Activated CD8-positive, alpha-beta T cell treated with anti-CD3 and anti-CD28 coated beads, Interleukin-2, amount 10 ng/mL, durations not matched to agents 7 days and 5 days (primary cell): ENCODE measurements around the gene SPZ1. TPM values are rescaled to one million over a fixed set of nuclear protein-coding genes. Genes with fewer than 3 reads are reported as not detected.
"Not testable (repeated sequence)": the region's sequence is repeated elsewhere in the genome, so short reads cannot be mapped to it uniquely, and the experiment has no call there.

Experiments
- ATAC-seq: fragments of 150-1000 bp; cut with Tn5 transposase; one replicate; pipeline ENCODE4 v1.10.0; 2021; ENCODE audit warnings: moderate library complexity
- CTCF ChIA-PET: fragments of 350-600 bp; sonication (Branson Sonifier 250); formaldehyde crosslinking; loops from one replicate; lab custom pipeline; 2021; ENCODE audit warnings: antibody characterized with exemption; lab: Charles Lee
- POLR2A ChIA-PET: fragments of 350-600 bp; sonication (Branson Sonifier 250); formaldehyde crosslinking; loops from one replicate; lab custom pipeline; 2021; ENCODE audit warnings: antibody characterized with exemption; lab: Charles Lee
- DNase-seq: peaks from one replicate; pipeline ENCODE4 v3.0.0-alpha.2; 2020
- H3K27ac Mint-ChIP-seq: one replicate; pipeline ENCODE4 v1.8.0; 2021; ENCODE audit warnings: mild to moderate bottlenecking, mixed read lengths
- H3K27me3 Mint-ChIP-seq: one replicate; pipeline ENCODE4 v1.8.0; 2021; ENCODE audit warnings: low read depth, mixed read lengths
- H3K36me3 Mint-ChIP-seq: one replicate; pipeline ENCODE4 v1.8.0; 2021; ENCODE audit warnings: low read depth, mixed read lengths
- H3K4me1 Mint-ChIP-seq: one replicate; pipeline ENCODE4 v1.8.0; 2021; ENCODE audit warnings: low read depth, mixed read lengths
- H3K4me3 Mint-ChIP-seq: one replicate; pipeline ENCODE4 v1.8.0; 2021; ENCODE audit warnings: mild to moderate bottlenecking, mixed read lengths
- H3K9me3 Mint-ChIP-seq: one replicate; pipeline ENCODE4 v1.8.0; 2022; ENCODE audit warnings: mixed read lengths; ENCODE audit not compliant: insufficient read depth
- total RNA-seq, 2 experiments: library from RNA; stranded (reverse); gene quantifications; one replicate each; pipeline ENCODE4 v1.2.3, GENCODE V29; 2021

The SPZ1 gene, protein sequence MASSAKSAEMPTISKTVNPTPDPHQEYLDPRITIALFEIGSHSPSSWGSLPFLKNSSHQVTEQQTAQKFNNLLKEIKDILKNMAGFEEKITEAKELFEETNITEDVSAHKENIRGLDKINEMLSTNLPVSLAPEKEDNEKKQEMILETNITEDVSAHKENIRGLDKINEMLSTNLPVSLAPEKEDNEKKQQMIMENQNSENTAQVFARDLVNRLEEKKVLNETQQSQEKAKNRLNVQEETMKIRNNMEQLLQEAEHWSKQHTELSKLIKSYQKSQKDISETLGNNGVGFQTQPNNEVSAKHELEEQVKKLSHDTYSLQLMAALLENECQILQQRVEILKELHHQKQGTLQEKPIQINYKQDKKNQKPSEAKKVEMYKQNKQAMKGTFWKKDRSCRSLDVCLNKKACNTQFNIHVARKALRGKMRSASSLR
- total RNA-seq: not detected

DNA sequence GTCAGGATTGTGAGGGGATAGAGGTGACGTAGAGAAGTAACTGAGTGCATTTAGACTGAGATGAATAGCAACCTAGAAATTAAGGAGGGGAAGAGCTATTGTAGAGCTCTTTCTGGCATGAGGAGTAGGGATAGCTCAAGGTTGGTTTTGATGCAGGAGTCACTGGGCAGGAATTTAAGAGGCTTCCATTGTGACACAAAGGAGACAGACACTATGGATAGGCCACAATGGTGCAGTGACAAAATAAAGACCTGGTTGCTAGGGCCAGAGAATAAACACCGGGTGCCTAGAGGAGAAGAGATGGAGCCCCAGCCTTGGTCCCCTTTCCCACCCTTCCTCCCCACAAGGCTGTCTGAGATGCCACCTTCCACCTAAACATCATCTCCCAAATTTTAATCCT is at the start of gene SPZ1:
Gene SPZ1 (plus strand): TSS at position 301 of the 400 bp plus-strand sequence. CDS start 214 bp downstream, outside the sequence.
- H3K27ac Mint-ChIP-seq: no peak within 1 kb of the TSS

DNA sequence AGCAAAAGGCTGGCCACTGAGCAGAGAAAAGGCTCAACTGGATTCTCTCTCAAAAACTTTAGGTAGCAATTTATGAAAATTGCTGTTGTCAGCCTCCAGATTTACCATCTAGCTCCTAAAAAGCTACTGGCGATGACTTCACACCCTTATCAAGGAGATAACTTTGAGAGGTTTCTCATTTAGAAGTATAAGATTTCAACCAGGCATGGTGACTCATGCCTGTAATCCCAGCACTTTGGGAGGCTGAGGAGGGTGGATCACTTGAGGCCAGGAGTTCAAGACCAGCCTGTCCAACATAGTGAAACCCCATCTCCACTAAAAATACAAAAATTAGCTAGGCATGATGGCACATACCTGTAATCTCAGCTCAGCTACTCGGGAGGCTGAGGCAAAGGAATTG is 49.3 kb upstream of the SPZ1 start:
- peak; percentile 37 for ATAC-seq
- ChIA-PET CTCF (interaction anchor here (1.0 to 4.2 kb wide), 4 partner anchors 58 to 179 kb away, joined by 3 to 25 read pairs (median 6); no protein-coding TSS in a partner anchor), POLR2A (interaction anchor here (0.6 to 3.0 kb wide), 4 partner anchors 15 to 979 kb away, joined by 3 to 31 read pairs (median 3); partner anchors contain the start of gene SERINC5)
- H3K9me3 Mint-ChIP-seq, H3K27me3 Mint-ChIP-seq, H3K36me3 Mint-ChIP-seq, DNase-seq: not testable (repeated sequence)
- Mint-ChIP-seq H3K27ac (peak overlapping the region; percentile 95), H3K4me1 (peaks cover 46% of the 10 kb centered on the region), H3K4me3 (peak overlapping the region; percentile 49)

More for the DNA sequence above, at the start of gene SPZ1:
- CTCF ChIA-PET: interaction anchor here (1.5 to 2.1 kb wide), 2 partner anchors 10 to 12 kb away, joined by 4 to 8 read pairs; no protein-coding TSS in a partner anchor
- ATAC-seq (no peak), DNase-seq (no peak)
- Mint-ChIP-seq H3K9me3 (no peaks in the 10 kb centered on the region), H3K36me3 (no peaks in the 10 kb centered on the region), H3K4me1 (no peaks in the 10 kb centered on the region), H3K4me3 (no peak within 1 kb of the TSS), H3K27me3 (peaks cover 27% of the 10 kb centered on the region)
- POLR2A ChIA-PET: no interaction called here

DNA sequence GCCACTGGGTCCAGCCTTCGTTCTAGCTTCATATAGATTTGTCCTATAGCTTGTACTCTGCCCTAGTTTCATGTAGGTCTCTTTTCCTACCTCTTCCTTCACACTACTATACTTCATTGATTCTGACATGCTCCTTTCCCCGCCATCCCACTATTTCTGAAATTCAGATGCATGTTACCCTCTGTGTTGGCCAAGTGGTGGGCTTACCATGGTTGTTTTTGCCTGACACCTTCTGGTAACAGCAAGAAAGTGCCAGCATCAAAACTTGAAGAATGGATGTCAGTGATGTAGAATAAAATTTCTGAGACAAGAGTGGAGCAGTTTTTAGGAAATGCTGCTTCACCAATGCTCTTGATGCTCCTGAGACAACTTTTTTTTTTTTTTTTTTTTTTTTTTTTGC is 44.5 kb upstream of the SPZ1 start:
- peak; percentile 63 for ATAC-seq
- POLR2A ChIA-PET: interaction anchor here (0.6 kb wide), 1 partner anchor 285 kb away, joined by 3 read pairs; no protein-coding TSS in a partner anchor
- no peak overlapping the region for H3K4me3 Mint-ChIP-seq
- H3K9me3 Mint-ChIP-seq: no peaks in the 10 kb centered on the region
- peak; percentile 50 for DNase-seq
- CTCF ChIA-PET: interaction anchor here (0.7 to 2.5 kb wide), 22 partner anchors 9 to 192 kb away, joined by 3 to 35 read pairs (median 4); no protein-coding TSS in a partner anchor
- H3K27me3 Mint-ChIP-seq: no peaks in the 10 kb centered on the region
- no peaks in the 10 kb centered on the region for H3K36me3 Mint-ChIP-seq
- H3K27ac Mint-ChIP-seq: no peak overlapping the region
- H3K4me1 Mint-ChIP-seq: peaks cover 21% of the 10 kb centered on the region

DNA sequence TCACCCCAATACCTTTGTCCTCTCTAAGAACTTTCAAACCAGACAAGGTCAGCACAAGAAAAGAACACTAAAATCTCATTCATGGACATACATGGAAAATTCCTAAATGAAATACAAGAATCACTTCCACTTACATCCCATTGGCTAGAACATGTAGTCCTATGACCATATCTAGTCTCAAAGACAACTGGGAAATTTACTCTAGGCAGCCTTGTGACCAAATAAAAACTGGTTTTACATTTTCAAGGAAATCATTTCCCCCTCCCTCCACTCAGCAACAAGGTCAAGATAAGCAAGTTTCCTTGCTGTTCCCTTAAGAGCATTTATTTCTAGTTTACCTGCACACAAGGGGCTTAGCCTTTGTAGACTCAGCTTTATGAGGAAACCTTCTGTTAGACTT is 43.6 kb upstream of the SPZ1 start:
- no peak for ATAC-seq
- Mint-ChIP-seq H3K9me3 (no peaks in the 10 kb centered on the region), H3K36me3 (no peaks in the 10 kb centered on the region), H3K27me3 (no peaks in the 10 kb centered on the region), H3K27ac (no peak overlapping the region), H3K4me3 (no peak overlapping the region), H3K4me1 (peaks cover 13% of the 10 kb centered on the region)
- POLR2A ChIA-PET: no interaction called here
- CTCF ChIA-PET: interaction anchor here (0.7 to 2.5 kb wide), 10 partner anchors 31 to 192 kb away, joined by 3 to 35 read pairs (median 5); no protein-coding TSS in a partner anchor
- DNase-seq: no peak

DNA sequence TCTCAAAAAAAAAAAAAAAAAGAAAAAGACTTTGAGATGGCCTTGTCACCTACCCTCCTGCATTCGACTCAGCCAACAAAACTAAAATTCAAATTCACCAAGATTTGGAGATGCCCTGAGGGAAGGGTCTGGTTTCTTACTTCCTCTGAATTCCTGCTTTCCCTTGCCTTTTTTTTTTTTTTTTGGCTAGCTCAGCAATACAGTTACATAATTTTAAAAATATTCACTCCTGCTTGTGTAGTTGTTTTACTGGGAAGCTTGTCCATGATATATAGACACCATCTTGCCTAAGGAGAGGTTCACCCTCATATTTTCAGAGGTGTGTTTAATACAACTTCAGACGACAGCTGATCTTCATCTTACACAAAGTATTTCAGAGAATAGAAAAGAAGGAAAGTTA is 42.6 kb upstream of the SPZ1 start:
- no peaks in the 10 kb centered on the region for H3K36me3 Mint-ChIP-seq
- DNase-seq (no peak), ATAC-seq (no peak)
- CTCF ChIA-PET: interaction anchor here (1.3 to 1.7 kb wide), 3 partner anchors 62 to 193 kb away, joined by 3 to 6 read pairs (median 4); no protein-coding TSS in a partner anchor
- no peak overlapping the region for H3K27ac Mint-ChIP-seq
- no peaks in the 10 kb centered on the region for H3K9me3 Mint-ChIP-seq
- H3K4me3 Mint-ChIP-seq: no peak overlapping the region
- H3K4me1 Mint-ChIP-seq: peaks cover 7% of the 10 kb centered on the region
- POLR2A ChIA-PET: no interaction called here
- no peaks in the 10 kb centered on the region for H3K27me3 Mint-ChIP-seq

DNA sequence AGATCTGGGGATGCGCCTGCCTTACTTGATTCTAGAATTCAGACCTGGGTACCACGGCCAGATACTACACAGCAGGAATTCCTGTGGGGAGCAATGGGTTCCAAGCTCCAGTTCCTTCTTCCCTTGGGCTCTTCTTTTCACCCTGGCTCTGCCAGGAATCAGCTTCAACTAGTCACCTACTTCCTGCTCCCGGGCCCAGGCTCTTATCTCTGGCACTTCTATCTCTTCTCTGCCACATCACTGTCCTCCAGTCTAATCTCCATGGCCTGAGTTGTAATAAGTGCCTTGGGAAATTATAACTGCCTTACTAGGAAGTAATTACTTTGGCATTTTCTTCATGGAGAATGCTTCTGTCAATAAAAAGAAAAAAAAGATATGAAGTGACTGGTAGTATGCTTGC is 37.7 kb upstream of the SPZ1 start:
- DNase-seq: no peak
- Mint-ChIP-seq H3K4me3 (no peak overlapping the region), H3K9me3 (no peaks in the 10 kb centered on the region), H3K4me1 (peaks cover 11% of the 10 kb centered on the region), H3K36me3 (no peaks in the 10 kb centered on the region), H3K27ac (no peak overlapping the region), H3K27me3 (no peaks in the 10 kb centered on the region)
- CTCF ChIA-PET: interaction anchor here (1.1 kb wide), 1 partner anchor 11 kb away, joined by 3 read pairs; no protein-coding TSS in a partner anchor
- no peak for ATAC-seq
- POLR2A ChIA-PET: no interaction called here

DNA sequence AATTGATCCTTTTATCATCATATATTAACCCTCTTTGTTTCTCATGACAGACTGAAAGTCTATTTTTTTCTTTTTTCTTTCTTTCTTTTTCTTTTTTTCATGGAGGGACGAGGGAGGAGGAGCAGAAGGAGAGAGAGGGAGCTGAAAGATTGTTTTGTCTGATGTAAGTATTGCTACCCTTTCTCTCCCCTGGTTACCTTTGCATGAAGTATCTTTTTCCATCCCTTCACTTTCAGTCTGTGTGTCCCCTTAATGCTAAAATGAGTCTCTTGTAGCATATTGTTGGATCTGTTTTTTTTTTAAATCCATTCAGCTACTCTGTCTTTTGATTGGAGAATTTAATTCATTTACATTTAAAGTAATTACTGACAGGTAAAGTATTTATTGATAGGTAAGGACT is 36.4 kb upstream of the SPZ1 start:
- Mint-ChIP-seq H3K27ac (no peak overlapping the region), H3K36me3 (no peaks in the 10 kb centered on the region), H3K4me1 (peaks cover 11% of the 10 kb centered on the region), H3K27me3 (no peaks in the 10 kb centered on the region), H3K9me3 (no peaks in the 10 kb centered on the region), H3K4me3 (no peak overlapping the region)
- DNase-seq (no peak), ATAC-seq (no peak)
- ChIA-PET POLR2A (interaction anchor here (2.3 kb wide), 1 partner anchor 28 kb away, joined by 14 read pairs; the partner anchor contains the start of gene SERINC5), CTCF (interaction anchor here (0.8 to 3.4 kb wide), 2 partner anchors 179 to 200 kb away, joined by 3 to 11 read pairs; no protein-coding TSS in a partner anchor)

DNA sequence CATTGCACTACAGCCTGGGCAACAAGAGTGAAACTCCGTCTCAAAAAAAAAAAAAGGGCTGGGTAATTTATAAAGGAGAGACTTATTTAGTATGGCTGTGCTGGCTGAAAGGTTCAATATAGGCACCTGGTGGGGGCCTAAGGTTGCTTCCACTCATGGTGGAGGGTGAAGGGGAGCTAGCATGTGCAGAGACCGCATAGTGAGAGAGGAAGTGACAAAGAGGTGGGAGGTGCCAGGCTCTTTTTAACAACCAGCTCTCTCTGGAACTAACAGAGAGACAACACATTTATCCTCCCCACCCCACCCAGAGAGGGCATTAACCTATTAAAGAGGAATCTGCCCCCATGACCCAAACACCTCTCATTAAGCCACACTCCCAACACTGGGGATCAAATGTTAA is 35.1 kb upstream of the SPZ1 start:
- Mint-ChIP-seq H3K9me3 (no peaks in the 10 kb centered on the region), H3K4me1 (peaks cover 11% of the 10 kb centered on the region), H3K27me3 (no peaks in the 10 kb centered on the region), H3K36me3 (no peaks in the 10 kb centered on the region), H3K4me3 (no peak overlapping the region), H3K27ac (peak overlapping the region; percentile 88)
- DNase-seq (peak; percentile 61), ATAC-seq (peak; percentile 87)
- CTCF ChIA-PET: interaction anchor here (0.9 to 3.4 kb wide), 4 partner anchors 13 to 201 kb away, joined by 3 to 17 read pairs (median 7); no protein-coding TSS in a partner anchor
- POLR2A ChIA-PET: interaction anchor here (0.6 to 2.3 kb wide), 2 partner anchors 29 to 41 kb away, joined by 3 to 14 read pairs; partner anchors contain the start of gene SERINC5

DNA sequence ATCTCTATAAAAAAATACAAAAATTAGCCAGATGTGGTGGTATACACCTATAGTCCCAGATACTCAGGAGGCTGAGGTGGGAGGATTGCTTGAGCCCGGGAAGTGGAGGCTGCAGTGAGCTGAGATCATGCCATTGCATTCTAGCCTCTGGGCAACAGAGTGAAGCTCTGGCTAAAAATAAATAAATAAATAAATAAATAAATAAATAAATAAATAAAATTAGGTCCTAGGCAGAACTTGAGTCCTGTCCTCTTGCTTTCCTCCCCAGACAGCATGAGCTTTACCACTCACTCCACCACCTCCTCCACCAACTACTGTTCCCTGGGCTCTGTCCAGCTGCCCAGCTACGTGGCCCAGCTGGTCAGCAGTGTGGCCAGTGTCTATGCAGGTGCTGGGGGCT is 31.6 kb upstream of the SPZ1 start:
- Mint-ChIP-seq H3K27me3 (no peaks in the 10 kb centered on the region), H3K4me1 (peaks cover 11% of the 10 kb centered on the region), H3K27ac (no peak overlapping the region), H3K4me3 (no peak overlapping the region), H3K9me3 (no peaks in the 10 kb centered on the region), H3K36me3 (no peaks in the 10 kb centered on the region)
- no peak for DNase-seq
- ChIA-PET POLR2A (interaction anchor here (1.1 kb wide), 1 partner anchor 18 kb away, joined by 3 read pairs; no protein-coding TSS in a partner anchor), CTCF (interaction anchor here (1.2 to 1.8 kb wide), 3 partner anchors 19 to 205 kb away, joined by 3 to 5 read pairs (median 4); no protein-coding TSS in a partner anchor)
- no peak for ATAC-seq

DNA sequence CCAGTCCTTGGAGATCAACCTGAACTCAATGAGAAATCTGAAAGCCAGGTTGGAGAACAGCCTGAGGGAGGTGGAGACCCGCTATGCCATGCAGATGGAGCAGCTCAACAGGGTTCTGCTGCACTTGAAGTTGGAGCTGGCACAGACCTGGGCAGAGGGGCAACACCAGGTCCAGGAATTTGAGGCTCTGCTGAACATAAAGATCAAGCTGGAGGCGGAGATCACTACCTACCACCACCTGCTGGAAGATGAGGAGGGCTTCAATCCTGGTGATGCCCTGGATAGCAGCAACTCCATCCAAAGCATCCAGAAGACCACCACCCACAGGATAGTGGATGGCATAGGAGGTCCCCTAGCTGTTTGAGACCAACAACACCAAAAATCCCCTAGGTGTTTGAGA is 30.5 kb upstream of the SPZ1 start:
- Mint-ChIP-seq H3K9me3 (no peaks in the 10 kb centered on the region), H3K27ac (no peak overlapping the region), H3K36me3 (no peaks in the 10 kb centered on the region), H3K4me1 (peaks cover 9% of the 10 kb centered on the region), H3K4me3 (no peak overlapping the region), H3K27me3 (no peaks in the 10 kb centered on the region)
- ATAC-seq (no peak), DNase-seq (no peak)
- CTCF ChIA-PET: interaction anchor here (1.1 to 1.8 kb wide), 2 partner anchors 18 to 206 kb away, joined by 4 to 5 read pairs; no protein-coding TSS in a partner anchor
- POLR2A ChIA-PET: interaction anchor here (1.1 kb wide), 1 partner anchor 17 kb away, joined by 3 read pairs; no protein-coding TSS in a partner anchor

DNA sequence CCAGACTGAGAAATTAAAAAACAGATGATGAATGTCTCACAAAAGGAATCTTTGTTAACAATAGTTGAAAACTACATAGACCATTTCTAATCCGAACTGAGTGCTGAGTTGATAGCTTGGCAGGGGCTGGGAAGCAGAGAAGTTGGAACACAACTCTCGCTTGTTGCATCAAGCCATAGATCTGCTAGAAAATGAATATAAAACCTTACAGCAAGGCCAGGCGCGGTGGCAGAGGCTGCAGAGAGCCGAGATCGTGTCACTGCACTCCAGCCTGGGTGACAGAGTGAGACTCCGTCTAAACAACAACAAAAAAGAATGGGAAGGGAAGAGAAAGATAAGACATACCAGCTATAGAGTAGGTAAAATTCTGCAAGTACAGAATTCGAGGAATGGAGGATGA is 28.0 kb upstream of the SPZ1 start:
- Mint-ChIP-seq H3K27me3 (no peaks in the 10 kb centered on the region), H3K4me3 (no peak overlapping the region), H3K4me1 (no peaks in the 10 kb centered on the region), H3K9me3 (no peaks in the 10 kb centered on the region), H3K36me3 (no peaks in the 10 kb centered on the region), H3K27ac (no peak overlapping the region)
- ATAC-seq: no peak
- ChIA-PET POLR2A (no interaction called here), CTCF (interaction anchor here (0.5 to 1.1 kb wide), 2 partner anchors 19 to 200 kb away, joined by 4 to 5 read pairs; no protein-coding TSS in a partner anchor)
- no peak for DNase-seq
